LNCaP clone FGC (cell line): ENCODE results near the gene MACROD2.

Experiments used
- DNase-seq: peaks from one replicate; pipeline ENCODE4 v3.0.0-alpha.2; 2011; ENCODE audit warnings: low read depth
- H3K4me3 ChIP-seq: 2 replicates; pipeline ENCODE4 v1.5.1; 2011; ENCODE audit warnings: mild to moderate bottlenecking, low read depth, low read length, control low read depth
- CTCF ChIP-seq: IDR thresholded peaks from 2 replicates; pipeline ENCODE4 v1.5.1; 2012; ENCODE audit warnings: mild to moderate bottlenecking; ENCODE audit not compliant: control insufficient read depth, insufficient read depth; ENCODE audit errors: extremely low read depth

Gene MACROD2

GRCh38 chr20:14344746-14345145, 349.4 kb downstream of the MACROD2 start:
- no peak overlapping the region for H3K4me3 ChIP-seq
- no peak for DNase-seq
- no peak for TF ChIP-seq CTCF

GRCh38 chr20:14355791-14356190, 360.5 kb downstream of the MACROD2 start:
- TF ChIP-seq CTCF: no peak
- H3K4me3 ChIP-seq: no peak overlapping the region
- DNase-seq: no peak

GRCh38 chr20:14360416-14360815, 365.1 kb downstream of the MACROD2 start:
- no peak for DNase-seq
- no peak overlapping the region for H3K4me3 ChIP-seq
- TF ChIP-seq CTCF: no peak

GRCh38 chr20:14361509-14362345, 366.4 kb downstream of the MACROD2 start:
- no peak for DNase-seq
- no peak overlapping the region for H3K4me3 ChIP-seq
- TF ChIP-seq CTCF: no peak

- TF ChIP-seq CTCF: no peak
- no peak for DNase-seq
- H3K4me3 ChIP-seq: no peak overlapping the region
Measured at GRCh38 chr20:14374196-14374595, 378.9 kb downstream of the MACROD2 start.

- no peak overlapping the region for H3K4me3 ChIP-seq
- no peak for TF ChIP-seq CTCF
- no peak for DNase-seq
Measured at GRCh38 chr20:14375416-14375985, 380.2 kb downstream of the MACROD2 start.

GRCh38 chr20:14378326-14378725, 383.0 kb downstream of the MACROD2 start:
- no peak overlapping the region for H3K4me3 ChIP-seq
- no peak for TF ChIP-seq CTCF
- DNase-seq: no peak
